HK-2 (cell line): ENCODE results near the gene CDH23.

Experiments used
- DNase-seq: peaks from one replicate; pipeline ENCODE4 v3.0.0-alpha.2; 2018; ENCODE audit not compliant: unreplicated experiment

Gene CDH23

DNA sequence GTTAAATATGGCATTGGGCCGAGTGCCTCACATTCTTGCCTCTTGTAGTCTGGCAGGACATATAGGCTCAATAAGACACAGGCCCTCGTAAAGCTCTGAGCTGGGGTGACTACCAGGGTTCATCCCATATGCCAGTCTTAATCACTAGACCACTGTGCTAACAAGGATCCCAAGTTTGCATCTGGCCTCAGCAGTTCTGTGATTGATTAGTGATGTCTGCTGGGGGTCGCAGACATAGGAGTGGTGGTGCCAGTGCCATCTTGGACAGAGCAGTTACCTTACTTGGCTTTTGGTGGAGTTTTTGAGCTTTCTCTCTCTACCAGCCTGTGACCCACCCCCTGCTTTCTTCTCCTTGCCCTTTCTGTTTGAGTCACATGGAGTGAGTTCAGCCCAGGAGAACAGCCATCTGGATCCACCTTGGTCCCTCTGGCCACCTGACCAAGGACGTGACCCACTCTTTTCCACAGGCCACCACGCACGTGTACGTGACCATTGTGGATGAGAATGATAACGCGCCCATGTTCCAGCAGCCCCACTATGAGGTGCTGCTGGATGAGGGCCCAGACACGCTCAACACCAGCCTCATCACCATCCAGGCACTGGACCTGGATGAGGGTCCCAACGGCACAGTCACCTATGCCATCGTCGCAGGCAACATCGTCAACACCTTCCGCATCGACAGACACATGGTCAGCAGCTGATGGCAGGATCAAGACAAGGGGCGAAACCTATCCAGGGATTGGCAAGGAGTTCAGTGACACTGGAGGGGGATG is 380.7 kb downstream of the CDH23 start:
- DNase-seq = no peak

GRCh38 chr10:71778071-71778825 is 381.5 kb downstream of the CDH23 start:
- no peak for DNase-seq

- DNase-seq = no peak
Measured at GRCh38 chr10:71779641-71780040, 382.9 kb downstream of the CDH23 start.

DNA sequence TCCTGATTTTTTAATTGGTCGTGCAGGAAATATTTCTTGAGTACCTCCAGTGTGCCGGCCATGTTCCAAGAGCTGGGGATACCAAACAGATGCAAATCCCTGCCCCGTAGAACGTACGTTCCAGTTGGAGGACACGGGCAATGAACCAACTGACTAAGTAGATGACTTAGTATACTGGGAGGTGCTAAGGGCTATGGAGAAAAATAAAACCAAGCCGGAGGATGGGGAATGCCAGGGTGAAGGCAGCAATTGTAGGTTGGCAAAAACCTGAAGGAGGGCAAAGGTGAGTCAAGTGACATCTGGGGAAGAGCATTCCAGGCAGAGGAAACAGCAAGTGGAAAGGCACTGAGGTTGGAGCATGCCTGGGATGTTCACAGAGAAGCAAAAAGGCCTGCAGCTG is 383.4 kb downstream of the CDH23 start:
- no peak for DNase-seq

DNA sequence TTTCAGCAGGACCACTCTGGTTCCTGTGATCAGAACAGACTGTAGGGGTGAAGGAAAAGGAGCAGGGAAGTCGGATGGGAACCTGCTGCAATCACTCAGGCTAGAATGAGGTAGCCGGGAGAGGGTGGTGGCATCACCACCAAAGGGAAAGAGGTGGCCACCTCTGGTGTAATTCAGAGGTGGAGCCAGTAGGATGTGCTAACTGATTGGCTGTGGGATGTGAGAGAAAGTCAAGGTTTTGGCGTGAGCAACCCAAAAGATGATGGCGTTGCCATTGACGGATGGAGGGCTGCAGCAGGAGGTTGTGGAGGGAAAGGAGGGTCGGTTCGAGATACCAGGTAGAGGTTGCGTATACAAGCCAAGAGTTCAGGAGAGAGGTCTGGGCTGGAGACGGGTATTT is 384.0 kb downstream of the CDH23 start:
- DNase-seq = no peak

DNA sequence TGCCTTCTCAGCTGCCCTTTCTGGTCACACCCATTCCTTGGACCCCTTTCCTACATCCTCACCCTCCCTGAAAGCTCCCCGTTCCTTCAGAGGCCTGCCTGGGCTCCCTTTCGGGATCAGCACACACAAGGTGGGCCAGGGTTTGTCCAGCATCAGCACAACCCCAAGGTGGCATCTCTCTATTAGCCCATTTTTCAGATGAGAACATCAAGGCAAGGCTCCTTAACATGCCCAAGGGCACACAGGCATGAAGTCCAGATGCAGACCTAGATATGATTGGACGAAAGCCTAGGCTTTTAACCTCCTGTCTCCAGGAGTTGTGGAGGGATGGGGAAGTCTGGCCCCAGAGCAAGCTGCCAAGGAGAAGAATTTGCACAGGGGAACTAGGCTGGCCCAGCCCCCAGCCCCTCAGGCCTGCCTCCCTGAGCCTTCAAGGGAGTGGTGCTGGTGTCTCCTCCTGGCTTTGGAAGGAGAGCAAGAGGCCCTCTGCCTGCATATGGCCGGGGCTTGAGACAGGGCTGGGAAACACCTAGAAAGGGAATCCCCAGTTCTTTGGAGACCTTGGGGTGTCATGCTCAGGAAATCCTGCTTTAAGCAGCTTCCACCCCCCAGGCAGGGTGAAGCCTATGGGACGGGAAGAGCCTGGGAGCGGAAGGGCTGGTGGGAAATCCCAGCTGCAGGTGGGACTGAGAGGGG is 385.6 kb downstream of the CDH23 start:
- no peak for DNase-seq

DNA sequence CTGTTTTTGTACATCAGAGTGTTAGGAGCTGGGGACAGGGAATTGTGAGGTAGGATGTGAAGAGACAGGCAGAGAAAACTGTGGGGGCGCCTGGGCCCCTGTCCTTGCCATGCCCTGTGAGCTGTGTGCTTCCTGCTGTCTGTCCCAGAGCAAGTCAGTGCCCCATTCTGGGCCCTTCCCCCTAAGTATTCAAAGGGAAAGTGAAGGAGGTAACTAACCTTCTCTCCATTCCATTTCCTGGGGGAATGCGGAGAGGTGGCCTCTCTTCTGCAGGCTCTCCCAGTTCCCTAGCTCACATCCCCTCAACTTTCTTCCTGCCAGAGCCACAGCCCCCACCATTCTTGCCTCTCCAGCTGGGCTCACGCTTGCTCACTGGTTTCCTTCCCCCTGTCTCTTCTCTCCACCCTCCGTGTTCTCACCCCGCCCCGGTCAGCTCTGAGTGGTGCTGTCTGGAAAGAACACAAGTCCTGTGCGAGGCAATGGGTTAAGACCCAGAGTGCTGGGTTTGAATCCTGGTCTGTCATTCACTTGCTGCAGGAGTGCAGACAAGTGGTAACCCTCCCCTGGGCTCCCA is 386.3 kb downstream of the CDH23 start:
- DNase-seq = no peak

DNA sequence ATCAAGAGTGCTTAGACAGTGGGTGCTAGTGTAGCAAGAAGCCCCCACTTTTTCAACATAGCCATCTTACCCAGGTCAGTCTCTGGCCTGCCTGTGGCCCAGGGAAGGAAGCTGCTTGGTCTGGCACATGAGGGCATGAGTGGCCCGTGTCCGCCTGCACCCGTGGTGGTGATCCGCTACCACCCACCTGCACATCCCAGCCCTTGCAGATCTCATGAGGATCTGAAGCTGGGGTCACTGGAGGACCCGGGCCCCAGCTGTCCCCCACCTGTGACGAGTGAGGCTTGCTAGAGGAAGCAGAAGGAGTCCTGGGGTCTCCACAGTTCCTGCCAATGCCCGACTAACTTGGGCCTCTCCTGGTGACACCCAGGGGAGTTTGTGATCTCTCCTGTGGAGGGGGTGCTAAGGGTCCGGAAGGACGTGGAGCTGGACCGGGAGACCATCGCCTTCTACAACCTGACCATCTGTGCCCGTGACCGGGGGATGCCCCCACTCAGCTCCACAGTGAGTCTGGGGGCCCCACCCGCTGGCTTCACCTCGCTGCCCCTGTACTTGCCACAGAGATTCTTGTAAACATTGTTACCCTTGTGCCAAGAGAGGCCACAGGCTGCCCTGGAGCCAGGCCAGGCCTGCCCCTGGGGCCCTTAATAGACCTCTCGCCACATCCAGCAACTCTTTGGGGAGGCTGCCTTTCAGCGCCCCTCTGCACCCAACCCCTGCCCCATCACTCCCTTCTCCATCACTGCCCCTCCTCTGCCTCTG is 387.4 kb downstream of the CDH23 start:
- DNase-seq = no peak

DNA sequence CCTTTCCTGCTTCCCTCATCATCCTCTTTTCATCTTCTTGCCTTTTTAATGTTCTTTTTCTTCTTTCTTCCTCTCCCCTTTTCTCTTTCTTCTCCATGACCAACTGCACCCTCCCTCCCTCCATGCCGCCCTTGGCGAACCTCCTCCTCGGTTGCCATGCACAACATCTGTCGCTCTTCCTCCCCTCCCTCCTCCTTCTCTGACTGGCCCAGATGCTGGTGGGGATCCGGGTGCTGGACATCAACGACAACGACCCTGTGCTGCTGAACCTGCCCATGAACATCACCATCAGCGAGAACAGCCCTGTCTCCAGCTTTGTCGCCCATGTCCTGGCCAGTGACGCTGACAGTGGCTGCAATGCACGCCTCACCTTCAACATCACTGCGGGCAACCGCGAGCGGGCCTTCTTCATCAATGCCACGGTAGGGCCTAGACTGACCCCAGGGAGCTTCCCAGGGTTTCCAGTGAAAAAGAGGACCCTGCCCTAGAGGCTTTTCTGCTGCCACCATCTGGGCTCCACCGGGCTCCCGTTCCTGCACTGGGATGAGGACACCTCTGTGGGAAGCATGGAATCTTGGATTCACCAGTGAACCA is 388.1 kb downstream of the CDH23 start:
- DNase-seq = no peak

DNA sequence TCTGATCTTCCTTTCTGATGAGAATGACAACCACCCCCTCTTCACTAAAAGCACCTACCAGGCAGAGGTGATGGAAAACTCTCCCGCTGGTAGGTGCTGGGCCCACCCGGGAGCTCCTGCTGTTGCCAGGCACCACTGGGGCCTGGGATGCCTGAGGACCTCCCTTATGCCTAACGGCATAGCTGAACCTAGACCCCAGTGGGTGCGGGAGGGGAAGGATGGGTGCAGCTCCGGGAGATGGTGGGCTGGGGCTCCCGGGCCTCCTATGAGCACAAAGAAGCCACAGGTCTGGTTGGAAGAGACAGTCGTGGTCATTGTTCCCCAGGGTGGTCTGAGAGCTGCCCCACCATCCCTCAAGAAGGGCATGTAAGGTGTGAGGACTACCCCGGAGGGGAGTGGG is 392.2 kb downstream of the CDH23 start:
- no peak for DNase-seq

GRCh38 chr10:71789871-71790270 is 393.2 kb downstream of the CDH23 start:
- DNase-seq = no peak

- DNase-seq = no peak
Measured at GRCh38 chr10:71790749-71791440, 394.2 kb downstream of the CDH23 start.

DNA sequence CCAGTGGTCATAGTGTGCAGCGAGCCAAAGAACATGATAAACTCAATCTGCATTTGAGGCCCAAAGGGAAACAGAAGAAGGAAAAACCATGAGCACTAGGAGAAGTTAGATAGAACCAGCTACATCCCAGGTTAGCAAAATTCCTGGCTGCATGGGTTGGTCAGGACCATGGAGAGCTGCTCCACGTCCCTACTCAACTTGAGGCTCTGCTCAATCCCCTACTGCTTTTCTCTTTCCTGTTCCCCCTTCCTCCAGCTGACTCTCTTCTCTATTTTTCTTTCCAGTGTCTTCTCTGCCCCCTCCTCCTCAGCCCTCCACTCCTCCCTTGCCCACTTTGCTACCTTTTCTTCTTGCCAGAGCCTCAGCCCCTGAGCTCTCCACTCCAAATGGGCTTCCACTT is 398.5 kb downstream of the CDH23 start:
- DNase-seq = no peak

DNA sequence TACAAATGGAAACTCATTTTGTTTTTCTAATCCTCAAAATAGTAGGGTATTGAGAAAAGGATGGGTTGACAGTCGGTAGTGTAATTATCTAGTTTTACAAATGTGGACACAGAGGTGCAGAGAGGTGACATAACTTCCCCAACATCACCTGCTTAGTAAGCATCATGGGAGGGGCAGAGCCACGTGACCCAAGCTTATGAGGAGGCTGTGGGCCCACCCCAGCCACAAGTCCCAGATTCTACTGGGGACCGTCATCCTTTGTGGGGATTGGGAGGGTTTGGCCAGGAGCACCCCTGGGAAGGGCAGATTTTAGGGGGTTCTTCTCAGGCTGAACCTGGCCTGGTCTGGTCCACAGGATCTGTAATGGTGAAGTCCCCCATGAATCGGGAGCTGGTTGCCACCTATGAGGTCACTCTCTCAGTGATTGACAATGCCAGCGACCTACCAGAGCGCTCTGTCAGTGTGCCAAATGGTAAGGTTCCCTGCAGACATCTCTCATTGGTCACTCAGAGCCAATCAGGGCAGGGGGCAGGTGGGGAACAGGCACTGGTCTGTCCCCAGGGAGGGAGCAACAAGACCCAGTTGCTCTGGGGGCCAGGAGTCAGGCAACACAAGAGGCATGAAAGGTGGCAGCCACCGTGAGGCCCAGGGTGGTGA is 400.2 kb downstream of the CDH23 start:
- DNase-seq = no peak

- no peak for DNase-seq
Measured at GRCh38 chr10:71797533-71798307, 401.0 kb downstream of the CDH23 start.

GRCh38 chr10:71798308-71798624 is 401.5 kb downstream of the CDH23 start:
- no peak for DNase-seq

- no peak for DNase-seq
Measured at GRCh38 chr10:71799112-71799511, 402.4 kb downstream of the CDH23 start.

GRCh38 chr10:71799608-71800453 is 403.1 kb downstream of the CDH23 start:
- DNase-seq = no peak

DNA sequence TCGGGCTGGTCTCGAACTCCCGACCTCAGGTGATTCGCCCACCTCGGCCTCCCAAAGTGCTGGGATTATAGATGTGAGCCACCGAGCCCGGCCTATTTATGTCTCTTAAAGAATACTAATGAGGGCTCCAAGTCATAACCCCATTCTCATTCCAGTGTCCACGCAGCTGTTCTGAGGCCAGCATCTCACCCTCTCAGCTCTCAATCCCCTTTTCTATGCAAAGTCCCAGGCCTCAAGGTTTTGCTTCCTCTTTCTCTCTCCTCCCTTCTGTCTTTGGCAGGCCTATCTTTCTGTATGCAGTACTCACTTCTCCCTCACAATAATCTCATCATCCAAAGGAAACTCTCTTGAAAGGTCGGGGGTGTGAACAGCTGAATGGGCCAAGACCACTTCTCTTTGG is 404.6 kb downstream of the CDH23 start:
- no peak for DNase-seq
